Uterus (tissue), 2 donors: ENCODE data around the gene CHGA.

ENCODE experiments used
- CTCF ChIP-seq, 4 experiments: fragments of 200-600 bp in 2 of 4; fragments of 450-650 bp in 2 of 4; sonication (generic) in 2 of 4; IDR thresholded peaks; one replicate each; pipeline ENCODE4 v1.5.1; 2016 to 2019; ENCODE audit warnings: antibody characterized with exemption in 4 of 4, mild to moderate bottlenecking in 2 of 4, moderate library complexity in 1 of 4
- POLR2A ChIP-seq, 2 donors: fragments of 450-650 bp; IDR thresholded peaks; one replicate each; pipeline ENCODE4 v1.6.1; 2016; ENCODE audit warnings: antibody characterized with exemption in 2 of 2, mild to moderate bottlenecking in 1 of 2, moderate library complexity in 1 of 2

GRCh38 chr14:92886337-92886736 is 36.6 kb upstream of the CHGA start:
- no peak for TF ChIP-seq CTCF (IDR thresholded peaks at IDR 0.05)
- no peak for TF ChIP-seq POLR2A (IDR thresholded peaks at IDR 0.05)
